Psoas muscle (tissue), 8 donors: ENCODE data around the gene PVR. TPM values are rescaled to one million over a fixed set of nuclear protein-coding genes. Genes with fewer than 3 reads are reported as not detected.
"Not testable (repeated sequence)": the region's sequence is repeated elsewhere in the genome, so short reads cannot be mapped to it uniquely, and the experiment has no call there.

ENCODE experiments used
- ATAC-seq, 4 donors: fragments of 200-7000 bp; cut with Tn5 transposase; one replicate each; pipeline ENCODE4 v1.9.1; 2020; ENCODE audit warnings: moderate library complexity in 3 of 4, mild to moderate bottlenecking in 2 of 4
- DNase-seq, 2 donors: peaks; one replicate each; pipeline ENCODE4 v3.0.0-alpha.2; 2020
- H3K27ac ChIP-seq: fragments of 200-600 bp; one replicate; pipeline ENCODE4 v1.8.0; 2022
- H3K27me3 ChIP-seq, 3 donors: fragments of 200-600 bp in 1 of 3; one replicate each; pipeline versions ENCODE4 v1.6.1 to v1.8.0; 2013 to 2022; ENCODE audit warnings: low read length in 2 of 3, mild to moderate bottlenecking in 2 of 3, moderate library complexity in 1 of 3; ENCODE audit not compliant: insufficient read depth in 3 of 3
- H3K36me3 ChIP-seq, 2 donors: fragments of 200-600 bp in 1 of 2; one replicate each; pipeline versions ENCODE4 v1.6.1 to v1.8.0; 2013 to 2022; ENCODE audit warnings: low read depth in 1 of 2, mild to moderate bottlenecking in 1 of 2, moderate library complexity in 1 of 2; ENCODE audit not compliant: insufficient read depth in 1 of 2
- H3K4me1 ChIP-seq: fragments of 200-600 bp; one replicate; pipeline ENCODE4 v1.8.0; 2022
- H3K4me3 ChIP-seq: fragments of 200-600 bp; one replicate; pipeline ENCODE4 v1.8.0; 2022; ENCODE audit warnings: mild to moderate bottlenecking
- H3K9me3 ChIP-seq: fragments of 200-600 bp; one replicate; pipeline ENCODE4 v1.8.0; 2022
- WGBS, 3 donors: extraction: QIAGEN DNeasy Blood & Tissue Kit; methylation state at CpG; one replicate each; pipeline versions ENCODE4 v1.1.6 to v1.1.7; 2013; 5-methylcytosine and 5-hydroxymethylcytosine counted together
- intact Hi-C, 2 donors: fragments of 100-400 bp; cut with DNase I; formaldehyde crosslinking; loops; one replicate each; pipeline versions ENCODE4 v1.11.0 to v1.14.2; 2022
- polyA plus RNA-seq, 3 donors: library from polyadenylated mRNA; stranded (reverse); fragments of 200-250 nt; gene quantifications; one replicate each; pipeline ENCODE4 v1.2.3, GENCODE V29; 2013
- total RNA-seq, 4 donors: library from RNA; stranded (reverse); fragmentation: NEBNext Ultra II Directional in 2 of 4; extraction: Animal tissue kit (Norgen Biotek cat#: 25700) in 2 of 4; gene quantifications; one replicate each; pipeline versions ENCODE4 v1.2.1 to v1.2.4, GENCODE V29; 2021 to 2023
- TF ChIP-seq, protein P1 (sequence below): fragments of 200-600 bp; IDR thresholded peaks from one replicate; pipeline ENCODE4 v1.8.0; 2022; ENCODE audit warnings: antibody characterized with exemption
- donor health status: healthy with polysubstance abuse.
- donor health status: DM: no; HTN: no; CAD: no; lungs with moderate emphysema.
- donor health status: Bipolar disorder and iron deficiency.
- donor health status: healthy.
- donor health status: DM: yes; HTN: yes; CAD: no.
- donor health status: DM: no; HTN: no; CAD: no.
- donor health status: DM: no; HTN: no; CAD: no.
- donor health status: DM: yes; HTN: yes; CAD: no.

The PVR gene
- total and polyA plus RNA-seq, 7 donors: 21.0 to 117 (median 44.4) TPM

DNA sequence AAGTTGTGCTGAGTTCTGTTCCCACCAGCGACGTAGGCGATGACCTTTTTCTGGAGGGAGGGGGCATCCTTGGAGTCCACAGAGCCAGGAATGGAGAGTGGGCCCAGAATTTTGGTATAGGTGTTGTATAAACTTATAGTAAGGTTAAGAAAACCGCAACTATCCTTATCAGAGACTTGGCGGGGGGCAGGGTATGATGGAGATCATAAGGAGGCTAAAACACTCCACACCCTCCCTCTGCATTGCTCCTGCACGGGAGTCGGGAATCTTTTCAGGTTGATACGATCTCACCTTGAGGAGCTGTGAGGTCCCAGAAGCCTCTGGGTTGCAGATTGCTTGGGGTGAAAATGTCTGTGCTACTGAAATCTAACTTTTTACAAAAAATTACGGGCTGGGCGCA, 21.3 kb downstream of the PVR start:
- Histone ChIP-seq H3K4me1 (no peaks in the 10 kb centered on the region), H3K9me3 (no peaks in the 10 kb centered on the region), H3K4me3 (no peak overlapping the region), H3K27ac (no peak overlapping the region), H3K36me3 (peaks cover 11 to 63% of the 10 kb centered on the region in 2 donors), H3K27me3 (no peaks in the 10 kb centered on the region)
- 91 to 98% (median 96%) methylated on average over 10 of the region's 10 CpGs for WGBS, 3 donors
- intact Hi-C loops: no loop called here
- DNase-seq (no peak), ATAC-seq (no peak)
- TF ChIP-seq, protein P1, sequence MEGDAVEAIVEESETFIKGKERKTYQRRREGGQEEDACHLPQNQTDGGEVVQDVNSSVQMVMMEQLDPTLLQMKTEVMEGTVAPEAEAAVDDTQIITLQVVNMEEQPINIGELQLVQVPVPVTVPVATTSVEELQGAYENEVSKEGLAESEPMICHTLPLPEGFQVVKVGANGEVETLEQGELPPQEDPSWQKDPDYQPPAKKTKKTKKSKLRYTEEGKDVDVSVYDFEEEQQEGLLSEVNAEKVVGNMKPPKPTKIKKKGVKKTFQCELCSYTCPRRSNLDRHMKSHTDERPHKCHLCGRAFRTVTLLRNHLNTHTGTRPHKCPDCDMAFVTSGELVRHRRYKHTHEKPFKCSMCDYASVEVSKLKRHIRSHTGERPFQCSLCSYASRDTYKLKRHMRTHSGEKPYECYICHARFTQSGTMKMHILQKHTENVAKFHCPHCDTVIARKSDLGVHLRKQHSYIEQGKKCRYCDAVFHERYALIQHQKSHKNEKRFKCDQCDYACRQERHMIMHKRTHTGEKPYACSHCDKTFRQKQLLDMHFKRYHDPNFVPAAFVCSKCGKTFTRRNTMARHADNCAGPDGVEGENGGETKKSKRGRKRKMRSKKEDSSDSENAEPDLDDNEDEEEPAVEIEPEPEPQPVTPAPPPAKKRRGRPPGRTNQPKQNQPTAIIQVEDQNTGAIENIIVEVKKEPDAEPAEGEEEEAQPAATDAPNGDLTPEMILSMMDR: no peak

DNA sequence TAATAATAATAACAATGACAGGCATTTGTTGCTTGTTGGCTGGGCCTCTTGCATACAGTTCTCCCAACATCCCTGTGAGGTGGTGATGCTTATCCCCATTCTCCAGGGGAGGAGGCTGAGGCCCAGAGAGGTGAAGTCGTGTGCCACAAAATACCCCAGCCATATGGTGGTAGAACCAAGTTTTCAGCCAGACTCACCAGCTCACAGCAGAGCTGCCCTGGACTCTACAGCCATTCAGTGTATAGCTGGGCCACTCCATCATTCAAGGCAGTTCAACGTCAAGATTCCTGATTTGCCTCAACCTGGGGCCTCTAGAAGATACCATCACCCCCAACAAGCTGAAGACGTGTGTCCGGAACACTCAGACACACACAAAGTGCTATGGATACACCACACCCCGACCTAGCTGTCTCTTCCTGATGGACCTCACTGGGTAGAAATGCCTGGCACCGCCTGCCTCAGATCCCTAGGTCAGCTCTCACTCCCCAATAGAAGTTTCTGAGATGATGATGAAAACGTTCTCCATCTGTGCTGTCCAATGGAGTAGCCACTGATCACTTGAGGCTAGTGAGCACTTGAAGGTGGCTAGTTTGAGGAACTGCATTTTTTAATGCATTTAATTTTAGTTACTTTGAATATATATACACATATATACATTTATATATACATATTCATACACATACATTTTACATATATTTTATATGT, 23.3 kb downstream of the PVR start:
- Histone ChIP-seq H3K27ac (no peak overlapping the region), H3K4me1 (no peaks in the 10 kb centered on the region), H3K9me3 (no peaks in the 10 kb centered on the region), H3K36me3 (peaks cover 0 to 43% of the 10 kb centered on the region in 2 donors), H3K4me3 (no peak overlapping the region), H3K27me3 (no peaks in the 10 kb centered on the region)
- WGBS, 3 donors: 76 to 82% (median 80%) methylated on average over 7 of the region's 7 CpGs
- DNase-seq (no peak), ATAC-seq (peak in 3 of 4 donors; percentile 4 to 28 (median 11))
- TF ChIP-seq, protein P1: no peak
- intact Hi-C loops: no loop called here

DNA sequence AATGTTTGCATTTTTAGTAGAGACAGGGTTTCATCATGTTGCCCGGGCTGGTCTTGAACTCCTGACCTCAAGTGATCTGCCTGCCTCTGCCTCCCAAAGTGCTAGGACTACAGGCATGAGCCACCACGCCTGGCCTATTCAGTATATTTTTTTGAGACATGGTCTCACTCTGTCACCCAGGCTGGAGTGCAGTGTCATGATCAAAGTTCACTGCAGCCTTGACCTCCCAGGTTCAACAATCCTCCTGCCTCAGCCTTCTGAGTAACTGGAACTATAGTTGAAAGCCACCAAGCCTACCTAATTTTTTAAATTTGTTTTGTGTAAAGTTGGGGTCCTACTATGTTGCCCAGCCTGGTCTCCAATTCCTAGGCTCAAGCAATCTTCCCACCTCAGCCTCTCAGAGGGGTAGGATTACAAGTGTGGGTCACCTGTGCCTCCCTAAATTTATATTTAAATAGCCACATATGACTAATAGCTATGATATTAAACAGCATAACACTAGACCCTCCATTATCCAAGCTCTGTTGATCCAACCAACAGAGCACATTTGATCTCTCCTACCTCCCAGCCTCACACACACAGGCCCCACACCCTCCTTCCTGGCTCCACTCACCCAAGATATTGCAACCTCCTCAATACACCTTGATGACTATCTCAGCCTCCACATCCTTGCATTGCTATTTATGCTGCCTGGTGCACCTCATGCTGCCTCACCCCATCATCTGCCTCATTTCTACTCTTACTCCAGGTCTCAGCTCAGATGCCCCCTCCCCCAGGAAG, 25.5 kb downstream of the PVR start:
- ATAC-seq (peak in 1 of 4 donors; percentile 13), DNase-seq (no peak)
- intact Hi-C loops: no loop called here
- Histone ChIP-seq H3K27me3 (no peaks in the 10 kb centered on the region), H3K36me3 (peaks cover 2 to 34% of the 10 kb centered on the region in 2 donors), H3K4me1 (no peaks in the 10 kb centered on the region), H3K27ac (no peak overlapping the region), H3K9me3 (no peaks in the 10 kb centered on the region), H3K4me3 (no peak overlapping the region)
- 73 to 89% (median 83%) methylated on average over 2 of the region's 2 CpGs for WGBS, 3 donors
- TF ChIP-seq, protein P1: no peak

DNA sequence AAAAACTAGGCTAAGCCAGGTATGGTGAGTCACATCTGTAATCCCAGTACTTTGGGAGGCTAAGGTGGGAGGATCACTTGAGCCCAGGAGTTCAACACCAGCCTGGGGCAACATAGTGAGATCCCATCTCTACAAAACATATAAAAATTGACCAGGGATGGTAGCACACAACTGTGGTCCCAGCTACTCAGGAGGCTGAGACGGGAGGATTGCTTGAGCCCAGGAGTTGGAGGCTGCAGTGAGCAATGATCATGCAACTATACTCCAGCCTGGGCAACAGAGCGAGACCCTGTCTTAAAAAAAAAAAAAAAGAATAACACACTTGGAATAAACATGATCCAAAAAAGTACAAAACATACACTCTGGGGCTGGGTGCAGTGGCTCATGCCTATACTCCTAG, 26.3 kb downstream of the PVR start:
- H3K27ac ChIP-seq, H3K4me3 ChIP-seq, H3K27me3 ChIP-seq, intact Hi-C loops, H3K4me1 ChIP-seq, H3K9me3 ChIP-seq, ATAC-seq, DNase-seq: not testable (repeated sequence)
- H3K36me3 ChIP-seq: peaks cover 2 to 32% of the 10 kb centered on the region in 2 donors
- 95 to 96% (median 95%) methylated on average over 2 of the region's 2 CpGs for WGBS, 3 donors

DNA sequence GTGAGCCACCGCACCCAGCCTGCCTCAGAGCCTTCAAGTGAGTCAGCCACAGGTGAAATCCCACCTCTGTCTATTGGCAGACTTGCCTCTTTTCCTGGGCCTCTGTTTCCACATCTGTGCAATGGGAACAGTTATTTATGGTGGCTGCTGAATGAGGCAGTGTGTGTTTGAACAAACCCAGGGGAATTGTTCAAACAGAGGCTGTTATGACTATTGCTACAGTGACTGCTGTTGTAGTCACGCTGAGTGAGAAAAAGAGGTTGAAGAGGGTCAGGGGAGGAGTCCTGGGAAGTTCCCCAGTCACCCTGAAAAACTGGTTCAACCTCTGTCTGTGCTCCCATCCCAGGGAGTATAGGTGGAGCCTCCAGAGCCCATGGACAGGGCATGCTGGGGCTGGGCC, 27.7 kb downstream of the PVR start, which contains the start of gene CEACAM19:
Gene CEACAM19, plus strand, starts transcription at position 83 of the 400 bp plus-strand sequence. CDS start 450 bp downstream, outside the sequence.
- peak in 1 of 4 donors; percentile 17 for ATAC-seq
- intact Hi-C loops: no loop called here

More for the DNA sequence above, 27.7 kb downstream of the PVR start, which contains the start of gene CEACAM19:
- Histone ChIP-seq H3K27ac (no peak within 1 kb of the TSS), H3K9me3 (no peaks in the 10 kb centered on the region), H3K27me3 (no peaks in the 10 kb centered on the region), H3K36me3 (peaks cover 2 to 38% of the 10 kb centered on the region in 2 donors), H3K4me3 (no peak within 1 kb of the TSS), H3K4me1 (no peaks in the 10 kb centered on the region)
- WGBS, 3 donors: 66 to 88% (median 81%) methylated on average over 2 of the region's 2 CpGs
- TF ChIP-seq, protein P1: no peak
- no peak for DNase-seq
